Smooth muscle cell (in vitro differentiated cells): ENCODE data around the gene ELL2. TPM values are rescaled to one million over a fixed set of nuclear protein-coding genes. Genes with fewer than 3 reads are reported as not detected.

Source experiments
- DNase-seq: peaks from one replicate; lab custom pipeline; 2025; ENCODE audit not compliant: unreplicated experiment; lab: John Stamatoyannopoulos, UW
- H2AFZ ChIP-seq: fragments of 200-600 bp; sonication (generic); 2 replicates; pipeline ENCODE4 v1.6.0; 2016; ENCODE audit warnings: antibody characterized with exemption, low read depth, mild to moderate bottlenecking
- H3F3A ChIP-seq: fragments of 200-600 bp; sonication (generic); 2 replicates; pipeline ENCODE4 v1.6.0; 2017; ENCODE audit warnings: antibody characterized with exemption, low read depth
- H3K27ac ChIP-seq: fragments of 200-600 bp; sonication (generic); 2 replicates; pipeline ENCODE4 v1.5.1; 2016; ENCODE audit warnings: low read depth, mild to moderate bottlenecking
- H3K27me3 ChIP-seq: fragments of 200-600 bp; sonication (generic); 2 replicates; pipeline ENCODE4 v1.6.1; 2016; ENCODE audit warnings: low read depth, mild to moderate bottlenecking
- H3K36me3 ChIP-seq: fragments of 200-600 bp; sonication (generic); 2 replicates; pipeline ENCODE4 v1.5.1; 2016; ENCODE audit warnings: low read depth
- H3K4me1 ChIP-seq: fragments of 200-600 bp; sonication (generic); 2 replicates; pipeline ENCODE4 v1.5.1; 2016; ENCODE audit warnings: low read depth
- H3K4me2 ChIP-seq: fragments of 200-600 bp; sonication (generic); 2 replicates; pipeline ENCODE4 v1.6.0; 2016; ENCODE audit warnings: mild to moderate bottlenecking
- H3K4me3 ChIP-seq: fragments of 200-600 bp; sonication (generic); 2 replicates; pipeline ENCODE4 v1.5.1; 2016; ENCODE audit warnings: mild to moderate bottlenecking
- H3K79me2 ChIP-seq: fragments of 200-600 bp; sonication (generic); 2 replicates; pipeline ENCODE4 v1.6.0; 2016; ENCODE audit warnings: low read depth, mild to moderate bottlenecking
- H3K9ac ChIP-seq: fragments of 200-600 bp; sonication (generic); 2 replicates; pipeline ENCODE4 v1.6.0; 2016; ENCODE audit warnings: low read depth
- H3K9me3 ChIP-seq: fragments of 200-600 bp; sonication (generic); replicated peaks from 2 replicates; pipeline ENCODE4 v1.5.1; 2016; ENCODE audit warnings: low read depth
- H4K20me1 ChIP-seq: fragments of 200-600 bp; sonication (generic); 2 replicates; pipeline ENCODE4 v1.6.0; 2016; ENCODE audit warnings: low read depth
- WGBS: methylation state at CpG from one replicate; pipeline ENCODE4 v1.1.7; 2016; ENCODE audit warnings: low lambda C conversion rate; 5-methylcytosine and 5-hydroxymethylcytosine counted together
- polyA plus RNA-seq: library from polyadenylated mRNA; unstranded; fragments of >200 nt; fragmentation: Nextera tagmentation; extraction: Ambion mirVana; gene quantifications from 2 replicates; pipeline ENCODE4 v1.2.1, GENCODE V29; 2016
- total RNA-seq: library from RNA; depleted of rRNA; stranded (reverse); fragments of >200 nt; gene quantifications from 2 replicates; pipeline ENCODE4 v1.2.3, GENCODE V29; 2014
- TF ChIP-seq, protein P1 (sequence below): fragments of 200-600 bp; sonication (generic); IDR thresholded peaks from 2 replicates; pipeline ENCODE4 v1.5.1; 2017; ENCODE audit warnings: borderline replicate concordance, mild to moderate bottlenecking, antibody characterized with exemption; ENCODE audit not compliant: insufficient read depth, poor library complexity, severe bottlenecking

The ELL2 gene
- total and polyA plus RNA-seq, 2 experiments from 2014 or later = 14.4 to 49.9 TPM

DNA sequence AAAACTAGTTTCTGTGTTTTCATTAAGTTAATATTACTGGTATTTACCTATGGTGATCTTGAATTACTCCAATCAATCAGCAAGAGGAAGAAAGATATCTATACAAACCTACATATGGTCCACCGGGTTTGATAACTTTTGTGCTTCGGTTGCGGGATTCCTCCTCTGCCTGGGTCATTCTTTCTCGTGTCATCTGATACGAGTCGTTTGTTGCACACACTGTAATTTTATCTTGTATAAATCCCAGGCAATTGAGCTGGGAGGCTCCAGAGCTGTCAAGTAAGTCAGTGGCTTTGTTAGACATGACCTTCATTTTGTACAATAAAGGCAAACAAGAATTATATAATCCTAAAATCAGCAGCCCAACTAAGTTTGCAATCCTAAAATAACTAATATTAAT, 48.0 kb downstream of the ELL2 start:
- Histone ChIP-seq H3K36me3 (no peaks in the 10 kb centered on the region), H3K4me2 (no peak overlapping the region), H3F3A (no peaks in the 10 kb centered on the region), H3K27me3 (no peaks in the 10 kb centered on the region), H3K4me1 (peaks cover 28% of the 10 kb centered on the region), H3K4me3 (no peak overlapping the region), H3K27ac (no peak overlapping the region), H3K9me3 (no peaks in the 10 kb centered on the region), H4K20me1 (peaks cover 87% of the 10 kb centered on the region), H3K79me2 (peaks cover 3% of the 10 kb centered on the region), H3K9ac (no peak overlapping the region), H2AFZ (no peak overlapping the region)
- WGBS = 81% methylated on average over 6 of the region's 6 CpGs
- TF ChIP-seq, protein P1, sequence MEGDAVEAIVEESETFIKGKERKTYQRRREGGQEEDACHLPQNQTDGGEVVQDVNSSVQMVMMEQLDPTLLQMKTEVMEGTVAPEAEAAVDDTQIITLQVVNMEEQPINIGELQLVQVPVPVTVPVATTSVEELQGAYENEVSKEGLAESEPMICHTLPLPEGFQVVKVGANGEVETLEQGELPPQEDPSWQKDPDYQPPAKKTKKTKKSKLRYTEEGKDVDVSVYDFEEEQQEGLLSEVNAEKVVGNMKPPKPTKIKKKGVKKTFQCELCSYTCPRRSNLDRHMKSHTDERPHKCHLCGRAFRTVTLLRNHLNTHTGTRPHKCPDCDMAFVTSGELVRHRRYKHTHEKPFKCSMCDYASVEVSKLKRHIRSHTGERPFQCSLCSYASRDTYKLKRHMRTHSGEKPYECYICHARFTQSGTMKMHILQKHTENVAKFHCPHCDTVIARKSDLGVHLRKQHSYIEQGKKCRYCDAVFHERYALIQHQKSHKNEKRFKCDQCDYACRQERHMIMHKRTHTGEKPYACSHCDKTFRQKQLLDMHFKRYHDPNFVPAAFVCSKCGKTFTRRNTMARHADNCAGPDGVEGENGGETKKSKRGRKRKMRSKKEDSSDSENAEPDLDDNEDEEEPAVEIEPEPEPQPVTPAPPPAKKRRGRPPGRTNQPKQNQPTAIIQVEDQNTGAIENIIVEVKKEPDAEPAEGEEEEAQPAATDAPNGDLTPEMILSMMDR = no peak
- DNase-seq = no peak

DNA sequence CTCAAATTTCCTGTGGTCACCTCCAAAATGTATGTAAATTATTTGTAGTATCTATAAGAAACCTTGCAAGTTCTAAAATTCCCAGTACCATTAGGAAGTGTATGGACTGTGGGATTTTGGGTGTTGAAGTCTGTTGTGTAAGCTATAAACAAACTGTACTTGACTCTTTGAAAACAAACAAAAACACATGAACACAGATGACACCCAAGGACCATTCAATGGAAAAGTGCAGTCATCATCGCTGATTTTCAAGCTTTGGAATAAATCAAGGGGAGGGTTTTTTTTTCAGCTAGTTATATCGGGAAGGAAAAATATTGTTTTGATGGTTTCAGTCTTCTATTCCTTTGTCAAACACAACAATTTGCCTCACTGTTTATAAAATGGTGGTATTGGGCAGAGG, 49.6 kb downstream of the ELL2 start:
- Histone ChIP-seq H3K4me2 (no peak overlapping the region), H3K4me1 (peaks cover 22% of the 10 kb centered on the region), H2AFZ (no peak overlapping the region), H3K27ac (no peak overlapping the region), H3K9ac (no peak overlapping the region), H3K9me3 (no peaks in the 10 kb centered on the region), H3K79me2 (no peaks in the 10 kb centered on the region), H3F3A (no peaks in the 10 kb centered on the region), H4K20me1 (peaks cover 85% of the 10 kb centered on the region), H3K27me3 (no peaks in the 10 kb centered on the region), H3K4me3 (no peak overlapping the region), H3K36me3 (no peaks in the 10 kb centered on the region)
- no peak for DNase-seq
- TF ChIP-seq, protein P1 = no peak
- 95% methylated on average over 2 of the region's 2 CpGs for WGBS

DNA sequence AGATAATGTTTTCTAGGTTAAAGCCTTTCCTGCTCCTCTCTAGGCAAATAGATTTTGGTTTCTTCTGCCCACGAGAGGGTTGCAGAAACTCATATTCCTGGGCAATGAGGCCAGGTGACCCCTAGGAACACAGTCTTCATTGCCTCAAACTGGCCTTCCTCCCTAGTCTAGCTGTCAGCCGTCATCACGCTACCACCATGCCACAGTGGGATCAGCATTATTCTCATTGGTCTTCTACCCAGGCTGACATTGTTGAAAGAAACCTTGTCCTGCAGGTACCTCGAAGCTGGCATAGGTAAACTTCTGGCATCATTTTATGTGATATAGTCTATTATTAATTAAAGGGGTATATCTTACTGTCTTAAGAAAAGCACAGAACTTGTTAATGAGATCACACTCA, 51.1 kb downstream of the ELL2 start:
- Histone ChIP-seq H3K4me3 (no peak overlapping the region), H2AFZ (no peak overlapping the region), H3F3A (no peaks in the 10 kb centered on the region), H3K27ac (no peak overlapping the region), H3K36me3 (no peaks in the 10 kb centered on the region), H3K27me3 (no peaks in the 10 kb centered on the region), H3K79me2 (no peaks in the 10 kb centered on the region), H3K9me3 (no peaks in the 10 kb centered on the region), H3K9ac (no peak overlapping the region), H3K4me1 (peaks cover 17% of the 10 kb centered on the region), H4K20me1 (peaks cover 86% of the 10 kb centered on the region), H3K4me2 (no peak overlapping the region)
- no peak for DNase-seq
- WGBS = 95% methylated on average over 4 of the region's 4 CpGs
- TF ChIP-seq, protein P1 = no peak

DNA sequence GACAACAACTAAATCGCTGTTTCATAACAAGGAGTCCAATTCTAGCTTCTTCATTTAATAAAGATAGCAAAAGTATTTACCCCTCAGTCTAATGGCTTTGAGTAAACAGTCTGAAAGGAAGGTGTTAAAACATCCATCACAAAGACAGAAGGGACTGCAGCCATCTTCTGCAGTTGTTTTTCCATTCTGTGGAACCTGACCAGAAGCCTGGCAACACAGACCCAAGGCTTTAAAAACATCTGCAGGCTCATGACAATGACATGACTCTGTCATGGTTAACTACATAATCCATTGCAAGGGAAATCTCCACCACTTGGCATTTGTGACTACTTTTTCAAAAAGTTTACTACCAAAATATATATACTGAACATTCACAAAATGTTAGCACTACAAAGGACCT, 51.9 kb downstream of the ELL2 start:
- no peak overlapping the region for H2AFZ ChIP-seq
- no peaks in the 10 kb centered on the region for H3K27me3 ChIP-seq
- H3F3A ChIP-seq = no peaks in the 10 kb centered on the region
- H4K20me1 ChIP-seq = peaks cover 82% of the 10 kb centered on the region
- no peak overlapping the region for H3K4me3 ChIP-seq
- no peaks in the 10 kb centered on the region for H3K36me3 ChIP-seq
- H3K9ac ChIP-seq = no peak overlapping the region
- no peaks in the 10 kb centered on the region for H3K79me2 ChIP-seq
- peaks cover 17% of the 10 kb centered on the region for H3K4me1 ChIP-seq
- H3K4me2 ChIP-seq = no peak overlapping the region
- WGBS = 100% methylated on average over 1 of the region's 1 CpG
- no peak overlapping the region for H3K27ac ChIP-seq
- DNase-seq = no peak
- TF ChIP-seq, protein P1 = no peak
- H3K9me3 ChIP-seq = no peaks in the 10 kb centered on the region
